Fibroblast of peridontal ligament (primary cell): ENCODE results near the gene RPL35.

Experiments used
- DNase-seq: peaks from one replicate; pipeline ENCODE4 v3.0.0-alpha.2; 2010; ENCODE audit errors: extremely low read depth

The RPL35 gene

GRCh38 chr9:124820698-124821623, 40.8 kb downstream of the RPL35 start:
- no peak for DNase-seq

GRCh38 chr9:124818431-124819281, 43.1 kb downstream of the RPL35 start:
- no peak for DNase-seq

GRCh38 chr9:124815601-124816000, 46.2 kb downstream of the RPL35 start:
- no peak for DNase-seq

- no peak for DNase-seq
Measured at GRCh38 chr9:124814164-124814535, 47.6 kb downstream of the RPL35 start.

GRCh38 chr9:124813501-124814163, 48.1 kb downstream of the RPL35 start:
- no peak for DNase-seq

- no peak for DNase-seq
Measured at GRCh38 chr9:124813041-124813440, 48.7 kb downstream of the RPL35 start.

- peak; percentile 91 for DNase-seq
Measured at GRCh38 chr9:124812441-124812876, 49.3 kb downstream of the RPL35 start.

- no peak for DNase-seq
Measured at GRCh38 chr9:124810663-124811355, 50.9 kb downstream of the RPL35 start.

GRCh38 chr9:124809741-124810500, 51.8 kb downstream of the RPL35 start:
- DNase-seq, result no peak

- no peak for DNase-seq
Measured at GRCh38 chr9:124809211-124809610, 52.5 kb downstream of the RPL35 start.

- no peak for DNase-seq
Measured at GRCh38 chr9:124808246-124808956, 53.4 kb downstream of the RPL35 start.
